Measurements from ENCODE around the gene ASB15.

DNA sequence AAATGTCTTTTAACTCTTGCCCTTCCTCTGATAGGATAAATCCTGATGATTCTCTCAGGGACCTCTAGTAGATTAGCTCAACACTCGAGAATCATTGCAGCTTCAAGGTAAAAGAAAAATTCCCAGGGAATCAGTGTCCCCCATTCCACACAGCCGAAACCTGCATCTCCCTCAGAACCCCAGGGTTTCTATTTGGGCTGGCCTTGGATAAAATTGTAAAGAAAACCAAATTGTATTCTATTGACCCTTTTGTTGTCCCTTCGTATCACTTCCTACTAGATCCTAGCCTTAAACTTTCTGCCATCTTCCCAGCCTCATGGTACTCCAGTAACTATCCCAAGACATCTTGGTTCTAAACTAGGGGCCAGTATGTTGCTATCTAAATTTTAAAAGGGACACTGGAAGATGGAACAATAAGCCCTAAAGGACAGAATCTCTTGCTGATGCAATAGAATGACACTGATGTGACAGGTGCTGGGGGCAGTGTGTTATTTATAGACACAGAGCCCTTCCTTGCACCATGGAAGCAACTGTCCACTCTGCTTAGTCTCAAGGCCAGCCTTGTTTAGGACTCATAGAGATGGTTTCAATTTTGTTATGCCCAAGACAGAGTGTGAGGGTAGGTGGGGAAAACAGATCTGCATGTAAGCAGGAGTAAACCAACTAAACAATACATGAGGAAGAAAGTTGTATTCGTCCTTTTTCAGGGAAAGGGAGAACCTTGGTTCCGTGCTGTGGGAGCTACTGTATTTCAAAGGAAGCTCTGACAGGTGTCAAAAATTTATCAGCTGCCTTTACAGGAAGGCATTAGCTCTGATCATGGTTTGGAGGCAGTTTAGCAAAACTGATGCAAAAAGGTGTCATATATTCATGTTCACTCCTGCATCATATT lies 7.6 kb downstream of the ASB15 start:
- TF ChIP-seq CTCF (IDR thresholded peaks at IDR 0.05) (no peak), POLR2AphosphoS5 (IDR thresholded peaks at IDR 0.05) (no peak), POLR2A (IDR thresholded peaks at IDR 0.05) (no peak), EP300 (IDR thresholded peaks at IDR 0.05) (no peak)
